GM13977 (cell line): ENCODE measurements around the gene USP44.
A peak's percentile ranks its signal among the peaks of the same experiment; 100 is the strongest.

Source experiments
- DNase-seq: peaks from one replicate; pipeline ENCODE4 v3.0.0; 2012; ENCODE audit warnings: low spot score
- CTCF ChIP-seq: IDR thresholded peaks from 2 replicates; pipeline ENCODE4 v1.5.1; 2012; ENCODE audit warnings: mild to moderate bottlenecking, control low read depth; ENCODE audit not compliant: insufficient read depth; ENCODE audit errors: extremely low read depth, missing control alignments
- in situ Hi-C: fragments of 300-500 bp; cut with MboI; formaldehyde crosslinking; loops from one replicate; pipeline ENCODE4 v1.12.0; 2022; ENCODE audit warnings: low sequenced_read_pairs, low pct_unique_long_range_greater_than_20kb, mixed read lengths, inconsistent platforms; ENCODE audit not compliant: unreplicated experiment

The USP44 gene

GRCh38 chr12:95481072-95481471 is 70.2 kb downstream of the USP44 start:
- TF ChIP-seq CTCF = no peak
- in situ Hi-C loops = no loop called here
- DNase-seq = no peak

GRCh38 chr12:95480230-95480629 is 71.0 kb downstream of the USP44 start:
- no peak for DNase-seq
- no peak for TF ChIP-seq CTCF
- in situ Hi-C loops = no loop called here

GRCh38 chr12:95474660-95474958 is 76.7 kb downstream of the USP44 start:
- in situ Hi-C loops = no loop called here
- no peak for TF ChIP-seq CTCF
- no peak for DNase-seq

GRCh38 chr12:95473884-95474659 is 77.2 kb downstream of the USP44 start, which contains the start of gene METAP2:
Gene METAP2 (plus strand): TSS chr12:95474152. CDS start chr12:95474180, 28 bp downstream.
- in situ Hi-C loops = no loop called here
- no peak for TF ChIP-seq CTCF
- DNase-seq = peak; percentile 90

GRCh38 chr12:95473231-95473883 is 77.9 kb downstream of the USP44 start:
- in situ Hi-C loops = no loop called here
- TF ChIP-seq CTCF = no peak
- peak; percentile 34 for DNase-seq

GRCh38 chr12:95470300-95470699 is 81.0 kb downstream of the USP44 start:
- in situ Hi-C loops = no loop called here
- no peak for TF ChIP-seq CTCF
- no peak for DNase-seq
